HG03520 (cell line): ENCODE results near the gene SMG6.
"Not testable (repeated sequence)": the region's sequence is repeated elsewhere in the genome, so short reads cannot be mapped to it uniquely, and the experiment has no call there.

Experiments
- ATAC-seq: cut with Tn5 transposase; IDR thresholded peaks from one replicate; pipeline ENCODE4 v1.9.1; 2021; ENCODE audit warnings: mild to moderate bottlenecking, moderate library complexity; ENCODE audit not compliant: unreplicated experiment

Gene SMG6

DNA sequence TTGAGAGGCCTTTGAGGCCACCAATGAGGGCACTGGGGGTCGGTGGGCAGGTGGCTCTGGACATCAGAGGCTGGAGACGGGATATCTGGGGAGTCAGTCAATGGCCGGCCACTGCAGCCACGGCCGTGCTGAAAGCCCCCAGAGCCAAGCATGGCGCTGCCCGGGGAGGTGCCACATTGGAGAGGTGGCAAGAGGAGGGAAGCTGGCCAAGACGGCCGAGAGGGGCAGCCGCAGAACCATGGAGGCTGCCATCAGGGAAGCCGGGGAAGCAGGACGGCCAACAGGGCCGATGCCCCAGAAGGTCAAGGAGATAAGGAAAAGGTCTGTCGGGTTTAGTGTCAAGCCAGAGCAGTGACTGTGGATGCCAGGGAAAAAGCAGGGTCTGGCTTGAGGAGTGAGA, 288.3 kb downstream of the SMG6 start:
- no peak for ATAC-seq

GRCh38 chr17:2013994-2014317, 289.6 kb downstream of the SMG6 start:
- no peak for ATAC-seq

DNA sequence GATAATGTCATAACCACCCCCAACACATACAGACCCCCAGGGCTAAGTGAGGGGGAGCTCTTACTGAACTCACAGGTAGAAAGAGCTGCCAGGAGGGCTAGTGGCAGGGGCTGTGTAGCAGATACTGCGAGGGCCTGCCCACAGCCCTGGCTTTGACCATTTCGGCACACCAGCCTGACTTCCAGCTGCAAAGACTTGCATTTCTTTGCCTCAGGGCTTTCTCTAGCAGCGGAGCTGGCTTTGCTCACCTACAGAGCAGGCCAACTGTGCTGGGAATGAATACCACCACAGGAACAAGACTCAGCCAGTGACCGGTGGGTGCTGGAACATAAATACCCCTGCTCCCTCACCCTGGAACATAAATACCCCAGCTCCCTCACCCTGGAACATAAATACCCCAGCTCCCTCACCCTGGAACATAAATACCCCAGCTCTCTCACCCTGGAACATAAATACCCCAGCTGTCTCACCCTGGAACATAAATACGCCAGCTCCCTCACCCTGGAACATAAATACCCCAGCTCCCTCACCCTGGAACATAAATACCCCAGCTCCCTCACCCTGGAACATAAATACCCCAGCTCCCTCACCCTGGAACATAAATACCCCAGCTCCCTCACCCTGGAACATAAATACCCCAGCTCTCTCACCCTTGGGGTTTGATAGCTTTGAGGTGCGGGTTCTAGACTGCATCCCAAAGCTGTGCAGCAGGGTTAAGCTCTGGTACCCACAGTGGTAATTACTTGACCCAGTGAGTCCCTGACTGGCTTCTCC, 290.2 kb downstream of the SMG6 start:
- ATAC-seq: not testable (repeated sequence)

- ATAC-seq: no peak
Measured at GRCh38 chr17:2012499-2012898, 291.1 kb downstream of the SMG6 start.

- ATAC-seq: no peak
Measured at GRCh38 chr17:2011411-2012371, 291.9 kb downstream of the SMG6 start.
